SK-N-MC (cell line): ENCODE measurements around the gene CARD6.
A peak's percentile ranks its signal among the peaks of the same experiment; 100 is the strongest.

Experiments used
- DNase-seq: peaks from one replicate; pipeline ENCODE4 v3.0.0-alpha.2; 2011; ENCODE audit warnings: low read depth, low spot score
- H3K27ac ChIP-seq: fragments of 200-600 bp; sonication (generic); 2 replicates; pipeline ENCODE4 v1.5.1; 2016; ENCODE audit warnings: mixed run types
- H3K36me3 ChIP-seq: fragments of 200-600 bp; sonication (generic); 2 replicates; pipeline ENCODE4 v1.6.1; 2017; ENCODE audit warnings: antibody characterized with exemption, low read length, mixed read lengths; ENCODE audit not compliant: insufficient read depth
- H3K4me3 ChIP-seq: fragments of 200-600 bp; sonication (generic); 2 replicates; pipeline ENCODE4 v1.5.1; 2016
- H3K9ac ChIP-seq: fragments of 200-600 bp; sonication (generic); 2 replicates; pipeline ENCODE4 v1.8.0; 2017; ENCODE audit warnings: mixed run types, mixed read lengths; ENCODE audit not compliant: insufficient read length
- H3K9me3 ChIP-seq: fragments of 200-600 bp; sonication (generic); 2 replicates; pipeline ENCODE4 v1.6.1; 2017; ENCODE audit warnings: low read depth, mild to moderate bottlenecking, antibody characterized with exemption, low read length, moderate library complexity, mixed read lengths
- EZH2 ChIP-seq: fragments of 200-600 bp; sonication (generic); IDR thresholded peaks from one replicate; pipeline ENCODE4 v1.6.1; 2017; ENCODE audit warnings: antibody characterized with exemption
- FOXP2 ChIP-seq: optimal IDR thresholded peaks from 2 replicates; pipeline ENCODE3; 2011; ENCODE audit warnings: mild to moderate bottlenecking, moderate library complexity; ENCODE audit not compliant: insufficient read depth; ENCODE audit errors: extremely low read length, control extremely low read depth
- POLR2AphosphoS5 ChIP-seq: IDR thresholded peaks from 2 replicates; pipeline ENCODE4 v1.6.1; 2012; ENCODE audit warnings: mild to moderate bottlenecking, low read depth, low read length, borderline replicate concordance

Gene CARD6

GRCh38 chr5:40826489-40827187, 14.5 kb upstream of the CARD6 start:
- Histone ChIP-seq H3K36me3 (peaks cover 67% of the 10 kb centered on the region), H3K9me3 (no peaks in the 10 kb centered on the region), H3K4me3 (no peak overlapping the region), H3K27ac (peak overlapping the region; percentile 81), H3K9ac (no peak overlapping the region)
- DNase-seq: no peak
- TF ChIP-seq FOXP2 (no peak), POLR2AphosphoS5 (peak; percentile 29; the same call in 1 of the 2 replicates), EZH2 (no peak)

GRCh38 chr5:40827188-40827977, 13.8 kb upstream of the CARD6 start:
- Histone ChIP-seq H3K9me3 (no peaks in the 10 kb centered on the region), H3K36me3 (peaks cover 74% of the 10 kb centered on the region), H3K4me3 (no peak overlapping the region), H3K27ac (peak overlapping the region; percentile 81), H3K9ac (no peak overlapping the region)
- no peak for DNase-seq
- TF ChIP-seq FOXP2 (no peak), POLR2AphosphoS5 (no peak), EZH2 (no peak)

- peaks cover 81% of the 10 kb centered on the region for H3K36me3 ChIP-seq
- no peak for DNase-seq
- no peak overlapping the region for H3K9ac ChIP-seq
- H3K4me3 ChIP-seq: no peak overlapping the region
- TF ChIP-seq POLR2AphosphoS5: 0 out of 2 replicates have a peak, but pooled peaks have one; percentile 8
- no peak for TF ChIP-seq EZH2
- H3K27ac ChIP-seq: peak overlapping the region; percentile 81
- H3K9me3 ChIP-seq: no peaks in the 10 kb centered on the region
Measured at GRCh38 chr5:40828021-40828631, 13.0 kb upstream of the CARD6 start.

DNA sequence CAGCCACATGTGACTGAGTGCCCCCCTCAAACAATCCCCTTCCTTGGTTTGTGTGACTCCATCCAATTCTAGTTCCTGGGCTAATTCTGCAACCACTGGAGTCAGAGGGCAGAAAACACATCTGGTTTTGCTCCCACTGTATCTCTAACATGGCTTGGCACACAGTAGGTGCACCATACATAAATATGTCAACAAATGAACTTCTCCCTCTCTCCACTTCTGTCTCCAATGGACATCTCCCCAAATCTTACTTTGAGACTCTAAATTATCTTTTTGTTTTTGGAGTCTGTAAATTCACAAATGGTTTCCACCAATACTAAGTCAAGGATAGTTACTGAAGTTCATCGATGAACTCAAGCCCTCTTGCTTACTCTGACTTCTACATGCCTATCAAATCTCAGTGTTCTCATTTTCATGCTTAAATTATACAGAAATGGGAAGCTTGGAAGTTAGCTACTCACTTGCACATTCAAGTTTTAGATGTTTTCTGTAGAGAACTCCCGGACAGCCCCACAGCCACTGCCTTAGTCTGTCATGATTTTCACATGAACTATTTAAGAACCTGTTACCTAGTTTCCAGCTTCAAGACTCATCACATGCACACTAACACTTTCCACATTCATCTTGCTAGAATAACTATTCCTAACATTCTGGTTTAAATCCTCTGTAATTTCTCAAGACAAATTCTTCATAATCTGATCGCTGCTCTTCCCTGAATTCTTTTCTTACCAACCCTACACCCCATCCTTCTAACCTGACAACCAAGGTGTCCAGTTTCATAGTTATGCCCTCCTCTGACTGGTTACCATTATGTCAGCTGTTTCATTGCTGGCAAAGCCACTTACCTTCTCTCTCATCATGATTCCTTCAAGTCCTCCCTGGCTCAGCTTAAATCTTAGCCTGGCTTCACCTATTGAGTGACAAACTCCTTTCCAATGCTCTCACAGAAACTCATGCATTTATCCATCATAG, 12.2 kb upstream of the CARD6 start:
- no peak for DNase-seq
- H3K4me3 ChIP-seq: no peak overlapping the region
- H3K36me3 ChIP-seq: peaks cover 90% of the 10 kb centered on the region
- no peaks in the 10 kb centered on the region for H3K9me3 ChIP-seq
- H3K9ac ChIP-seq: no peak overlapping the region
- H3K27ac ChIP-seq: peak overlapping the region; percentile 81
- TF ChIP-seq FOXP2 (no peak), POLR2AphosphoS5 (peak; percentile 10)

DNA sequence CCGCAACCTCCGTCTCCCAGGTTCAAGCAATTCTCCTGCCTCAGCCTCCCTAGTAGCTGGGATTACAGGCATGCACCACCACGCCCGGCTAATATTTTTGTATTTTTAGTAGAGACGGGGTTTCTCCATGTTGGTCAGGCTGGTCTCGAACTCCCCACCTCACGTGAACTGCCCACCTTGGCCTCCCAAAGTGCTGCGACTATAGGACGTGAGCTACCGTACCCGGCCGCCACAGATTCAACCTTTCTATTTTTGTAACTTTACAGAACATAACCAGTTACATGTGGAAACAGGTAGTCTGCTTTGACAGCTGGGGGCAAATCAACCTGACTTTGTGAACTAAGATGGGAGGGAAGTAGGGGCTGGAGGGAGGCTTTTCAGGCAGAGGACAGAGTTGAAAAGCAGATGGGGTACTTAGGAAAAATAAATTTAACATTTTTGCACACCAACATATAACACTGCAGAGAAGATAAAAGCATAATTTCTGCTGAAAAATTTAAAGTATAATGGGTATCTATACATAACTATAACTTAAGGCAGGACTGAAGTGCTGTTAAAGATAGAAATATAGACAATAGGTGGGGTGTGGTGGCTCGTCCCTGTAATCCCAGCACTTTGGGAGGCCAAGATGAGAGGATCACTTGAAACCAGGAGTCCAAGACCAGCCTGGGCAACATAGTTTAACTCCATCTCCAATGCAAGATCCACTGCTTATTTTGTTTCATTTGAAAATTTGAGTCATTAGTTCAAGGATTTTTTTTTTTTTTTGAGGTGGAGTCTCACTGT, 11.2 kb upstream of the CARD6 start:
- DNase-seq: no peak
- TF ChIP-seq POLR2AphosphoS5: no peak
- TF ChIP-seq EZH2: no peak
- TF ChIP-seq FOXP2: no peak
- H3K27ac ChIP-seq: peak overlapping the region; percentile 98; the same call in 1 of the 2 replicates

DNA sequence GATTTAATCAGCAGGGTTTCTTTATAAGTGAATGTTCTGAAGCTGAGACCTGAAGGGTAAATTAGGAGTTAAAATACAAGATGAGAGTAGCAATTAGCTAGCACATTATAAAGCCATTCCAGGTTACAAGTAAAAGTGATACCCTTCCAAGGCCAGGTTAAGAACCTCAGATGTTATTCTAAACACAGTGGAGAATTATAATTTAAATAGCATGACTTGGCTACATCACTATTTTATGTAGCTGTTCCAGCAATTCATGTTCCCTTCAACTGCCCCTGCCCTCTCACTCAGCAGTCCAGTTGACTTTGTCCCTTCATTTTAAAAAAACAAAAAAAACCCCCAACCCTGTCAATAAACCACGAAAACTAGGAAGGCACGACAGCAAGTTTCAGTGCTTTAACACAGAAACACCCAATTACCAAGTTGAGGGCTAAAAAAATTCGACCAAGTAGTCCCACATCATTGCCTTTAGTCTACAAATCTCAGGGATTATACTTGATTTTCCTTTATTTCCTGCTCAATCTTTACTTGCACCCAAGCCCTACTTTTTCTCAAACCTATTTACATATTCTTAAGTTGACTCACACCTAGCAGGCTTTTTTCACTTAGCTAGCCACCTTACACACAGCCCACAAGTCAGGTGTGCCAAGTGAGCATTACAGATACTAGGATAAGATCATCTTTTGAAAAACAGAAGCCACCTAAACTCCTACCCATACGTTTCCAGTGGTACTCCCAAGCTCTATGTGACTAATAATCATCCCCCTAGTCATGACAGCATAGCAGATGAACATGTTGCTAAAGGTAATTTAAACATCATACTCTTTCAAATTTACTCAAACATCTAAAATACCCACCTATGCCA, 9.6 kb upstream of the CARD6 start:
- Histone ChIP-seq H3K36me3 (peaks cover 82% of the 10 kb centered on the region), H3K9ac (peak overlapping the region; percentile 100), H3K4me3 (peak overlapping the region; percentile 96), H3K27ac (peak overlapping the region; percentile 98), H3K9me3 (no peaks in the 10 kb centered on the region)
- TF ChIP-seq FOXP2 (no peak), POLR2AphosphoS5 (no peak), EZH2 (no peak)
- no peak for DNase-seq

More for the DNA sequence above, 11.2 kb upstream of the CARD6 start:
- Histone ChIP-seq H3K9me3 (no peaks in the 10 kb centered on the region), H3K36me3 (peaks cover 98% of the 10 kb centered on the region), H3K9ac (no peak overlapping the region), H3K4me3 (no peak overlapping the region)

DNA sequence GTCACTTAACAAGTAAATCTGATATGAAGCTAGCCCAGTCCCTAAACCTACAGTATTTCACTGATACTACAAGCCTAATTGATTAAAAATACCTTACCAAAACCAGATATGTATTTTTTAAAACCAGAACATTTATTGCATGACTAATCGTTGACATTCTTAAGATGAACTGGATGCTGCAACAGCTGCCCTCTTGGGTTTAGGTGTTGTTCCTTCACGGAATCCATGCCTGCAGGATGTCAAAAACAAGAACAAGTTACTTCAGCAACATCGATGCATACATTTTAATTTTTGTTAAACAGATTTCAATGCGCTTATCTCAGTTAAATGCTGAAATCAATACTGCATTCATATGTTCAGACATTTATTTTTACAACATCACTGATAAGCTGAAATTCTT, 8.8 kb upstream of the CARD6 start:
- DNase-seq: no peak
- TF ChIP-seq FOXP2 (no peak), EZH2 (no peak), POLR2AphosphoS5 (no peak)
- Histone ChIP-seq H3K9me3 (no peaks in the 10 kb centered on the region), H3K4me3 (peak overlapping the region; percentile 96), H3K36me3 (peaks cover 75% of the 10 kb centered on the region), H3K27ac (peak overlapping the region; percentile 98), H3K9ac (peak overlapping the region; percentile 100)
